GM21619 (cell line): ENCODE data around the gene KLF7.

Experiments used
- ATAC-seq: cut with Tn5 transposase; IDR thresholded peaks from one replicate; pipeline ENCODE4 v1.9.1; 2021; ENCODE audit not compliant: unreplicated experiment

The KLF7 gene

DNA sequence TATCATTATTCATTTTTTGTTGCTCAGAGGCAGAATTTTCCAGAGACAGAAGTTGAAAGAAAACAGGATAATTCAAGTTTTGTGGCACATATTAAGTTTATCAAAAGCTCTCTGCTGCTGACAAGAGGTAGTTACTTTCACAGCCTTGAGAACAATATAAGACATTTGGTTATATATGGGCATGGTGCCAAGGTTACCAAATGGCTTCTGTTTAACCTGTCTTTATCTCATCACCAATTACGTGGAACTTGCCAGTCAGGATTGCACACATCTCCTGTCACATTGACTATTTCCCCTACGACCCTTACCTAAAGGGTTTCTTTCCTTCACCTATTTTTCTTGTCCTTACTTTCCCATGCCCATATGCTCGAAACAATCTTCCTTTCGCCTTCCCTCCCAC, 35.9 kb downstream of the KLF7 start:
- no peak for ATAC-seq

DNA sequence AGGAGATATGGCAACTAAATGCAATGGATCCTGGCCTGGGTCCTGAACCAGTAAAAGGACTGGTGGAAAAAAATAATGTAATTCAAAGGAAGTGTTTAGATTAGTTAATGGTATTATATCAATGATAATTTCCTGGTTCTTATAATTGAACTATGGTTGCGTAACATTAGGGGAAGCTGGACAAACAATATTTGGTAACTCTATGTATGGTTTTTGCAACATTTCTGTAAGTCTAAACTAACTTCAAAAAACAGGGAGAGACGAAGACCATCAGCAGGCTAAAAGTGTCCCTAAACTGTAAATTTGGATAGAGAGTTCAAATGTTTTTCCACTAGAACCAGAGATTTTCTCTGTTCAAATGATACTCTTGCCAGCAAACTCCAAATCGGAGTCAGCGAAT, 36.9 kb downstream of the KLF7 start:
- ATAC-seq, result no peak

DNA sequence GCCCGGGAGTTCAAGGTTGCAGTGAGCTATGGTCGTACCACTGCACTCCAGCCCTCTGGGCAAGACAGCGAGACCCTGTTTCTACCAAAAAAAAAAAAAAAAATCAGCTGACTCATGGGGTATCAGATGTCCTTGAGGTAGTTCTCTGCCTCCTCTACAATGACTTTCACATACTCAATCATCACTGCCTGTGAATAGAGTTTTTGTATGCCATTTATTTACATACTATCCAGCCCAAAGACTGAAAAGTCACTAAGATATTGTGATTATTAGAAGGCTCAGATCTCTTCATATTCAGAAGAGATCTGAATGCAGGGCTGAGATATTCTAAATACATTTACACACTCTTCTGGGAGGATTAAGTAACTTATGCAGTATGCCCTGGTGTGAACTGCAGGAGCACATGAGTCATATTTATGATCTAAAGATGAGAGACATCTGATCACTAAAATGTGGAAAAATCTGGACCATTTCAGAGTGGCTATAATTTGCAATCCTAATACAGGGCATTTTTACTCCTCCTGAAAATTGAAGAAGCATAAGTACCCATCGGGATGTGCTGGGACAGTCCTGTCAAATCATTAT, 38.9 kb downstream of the KLF7 start:
- ATAC-seq, result no peak

DNA sequence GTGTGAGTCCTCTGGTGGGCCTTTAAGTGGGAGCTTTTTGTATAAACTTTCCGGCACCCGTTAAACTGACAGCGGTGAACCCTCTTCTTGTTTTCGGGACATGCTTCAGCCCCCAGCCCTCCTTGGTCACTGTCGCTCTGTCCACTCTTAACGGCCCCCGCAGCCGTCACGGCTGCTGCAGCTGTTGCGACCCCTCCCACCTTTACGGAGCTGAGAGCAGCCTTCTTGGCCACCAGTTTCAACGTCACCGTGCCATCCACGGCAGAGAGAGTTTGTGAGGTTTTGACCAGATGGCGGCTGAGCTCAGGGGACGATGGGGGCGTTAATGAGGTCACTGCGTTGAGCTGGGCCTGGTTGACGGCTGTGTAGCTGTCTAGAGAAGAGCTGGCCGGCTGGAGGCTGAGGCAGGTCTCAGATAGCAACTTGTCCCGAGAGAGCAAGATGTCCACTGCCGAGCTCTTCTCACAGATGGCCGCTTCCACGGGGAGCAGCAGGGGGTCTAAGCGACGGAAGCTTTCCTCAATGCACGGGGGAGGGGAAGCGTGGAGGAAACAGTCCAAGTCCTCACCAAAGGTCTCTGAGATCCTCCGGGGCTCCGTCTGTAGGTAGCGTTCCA, 41.9 kb downstream of the KLF7 start:
- ATAC-seq, result no peak

DNA sequence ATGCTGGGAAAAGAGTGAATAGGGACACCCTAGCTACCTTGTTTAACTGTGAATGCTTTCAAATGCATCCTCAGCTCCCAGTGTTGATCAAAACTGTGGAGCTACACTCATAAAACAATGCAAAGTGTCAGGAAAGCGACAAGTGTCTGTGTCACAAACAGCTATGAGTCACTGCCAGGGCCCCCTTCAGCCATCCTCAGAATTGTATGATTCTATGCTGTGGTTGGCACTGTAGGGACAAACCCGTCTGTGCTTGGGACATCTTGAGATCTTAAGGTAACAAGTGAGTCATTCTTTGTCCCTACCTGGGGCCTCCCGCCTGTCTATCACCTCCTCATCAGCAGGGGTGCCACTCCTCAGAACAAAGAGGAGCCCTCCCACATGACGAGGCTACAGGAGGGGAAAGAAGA, 42.4 kb downstream of the KLF7 start:
- ATAC-seq, result peak; percentile 51

DNA sequence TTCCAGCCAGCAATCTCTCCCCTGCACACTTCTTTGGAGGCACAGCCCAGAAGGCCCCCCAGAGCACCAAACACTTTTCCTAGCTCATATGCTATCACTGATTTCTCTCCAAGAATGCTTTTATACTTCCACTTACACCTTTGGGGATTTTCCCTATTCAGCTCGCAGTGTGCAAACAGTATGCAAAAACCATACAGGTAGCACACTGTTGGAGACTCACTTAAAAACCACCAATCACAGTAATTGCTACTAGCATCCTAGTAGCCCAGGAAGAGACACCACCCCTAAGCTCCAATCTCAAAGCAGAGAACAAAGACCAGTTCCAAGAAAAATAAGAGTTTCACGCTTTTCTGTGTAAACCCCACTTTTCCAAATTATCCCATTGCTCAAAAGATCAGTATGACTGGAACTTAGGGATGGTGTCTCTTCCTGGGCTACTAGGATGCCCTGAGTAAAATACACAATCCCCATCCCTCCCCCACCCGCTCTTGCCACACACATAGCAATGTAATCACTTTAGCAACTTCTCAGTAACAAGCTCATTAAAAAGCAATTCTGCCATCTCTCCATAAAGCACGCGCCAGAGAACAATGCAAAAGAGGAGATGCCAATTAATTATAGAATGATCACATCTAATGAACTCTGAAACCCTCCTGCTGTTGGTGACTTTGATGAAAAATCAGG, 43.0 kb downstream of the KLF7 start:
- no peak for ATAC-seq

DNA sequence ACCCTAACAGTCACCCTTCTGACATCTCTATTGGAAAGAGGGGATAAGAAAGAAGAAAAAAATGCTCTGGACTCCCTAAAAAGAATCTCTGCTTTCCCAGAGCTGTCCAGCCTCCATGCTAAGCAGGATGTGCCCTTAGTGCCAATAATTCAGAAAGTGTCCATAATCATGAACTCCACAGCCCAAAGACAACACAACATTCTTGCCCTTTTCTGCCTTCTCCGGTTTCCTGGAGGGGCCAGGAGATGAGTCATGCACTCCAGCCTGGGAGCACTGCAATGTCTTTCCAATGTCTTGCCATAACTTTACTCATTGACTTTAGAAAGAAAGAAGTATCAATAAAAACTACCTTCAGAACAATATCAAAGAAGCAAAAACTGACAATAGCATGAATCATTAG, 44.0 kb downstream of the KLF7 start:
- ATAC-seq, result no peak

DNA sequence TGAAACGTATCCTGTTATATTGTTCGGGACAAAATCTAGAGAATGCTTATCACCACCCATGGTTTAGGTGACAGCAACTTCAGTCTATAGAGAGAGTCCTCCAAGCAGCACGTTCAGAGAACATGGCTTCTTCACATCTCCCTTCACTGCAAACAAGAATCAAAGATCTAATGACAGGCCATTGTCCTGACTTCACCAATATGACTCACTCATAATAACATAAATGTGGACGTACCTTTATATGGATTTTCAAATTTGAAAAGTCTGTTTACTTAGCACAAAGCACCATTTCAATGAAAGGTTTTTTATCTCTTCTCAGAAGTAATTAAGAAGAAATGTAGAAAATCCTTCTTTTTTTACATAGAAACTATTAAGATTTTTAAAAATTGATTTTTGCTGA, 46.7 kb downstream of the KLF7 start:
- no peak for ATAC-seq

DNA sequence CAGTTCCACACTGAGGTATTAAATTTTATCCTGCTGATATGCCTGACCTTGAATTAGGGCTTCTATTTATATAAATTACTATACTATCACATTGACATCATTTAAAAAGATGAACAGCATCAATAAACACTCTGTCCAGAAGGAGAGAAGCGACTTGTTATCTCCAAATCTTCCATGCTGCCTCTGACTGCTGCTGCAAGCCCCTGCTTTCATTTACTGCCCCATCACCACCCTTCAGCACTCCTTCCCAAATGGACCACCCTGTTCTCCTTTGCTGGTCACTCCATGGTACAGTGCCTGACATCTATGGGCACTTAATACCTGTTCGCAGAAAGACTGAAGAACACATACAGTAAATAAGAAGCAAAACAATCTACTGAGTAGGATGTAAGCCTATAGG, 48.1 kb downstream of the KLF7 start:
- no peak for ATAC-seq

DNA sequence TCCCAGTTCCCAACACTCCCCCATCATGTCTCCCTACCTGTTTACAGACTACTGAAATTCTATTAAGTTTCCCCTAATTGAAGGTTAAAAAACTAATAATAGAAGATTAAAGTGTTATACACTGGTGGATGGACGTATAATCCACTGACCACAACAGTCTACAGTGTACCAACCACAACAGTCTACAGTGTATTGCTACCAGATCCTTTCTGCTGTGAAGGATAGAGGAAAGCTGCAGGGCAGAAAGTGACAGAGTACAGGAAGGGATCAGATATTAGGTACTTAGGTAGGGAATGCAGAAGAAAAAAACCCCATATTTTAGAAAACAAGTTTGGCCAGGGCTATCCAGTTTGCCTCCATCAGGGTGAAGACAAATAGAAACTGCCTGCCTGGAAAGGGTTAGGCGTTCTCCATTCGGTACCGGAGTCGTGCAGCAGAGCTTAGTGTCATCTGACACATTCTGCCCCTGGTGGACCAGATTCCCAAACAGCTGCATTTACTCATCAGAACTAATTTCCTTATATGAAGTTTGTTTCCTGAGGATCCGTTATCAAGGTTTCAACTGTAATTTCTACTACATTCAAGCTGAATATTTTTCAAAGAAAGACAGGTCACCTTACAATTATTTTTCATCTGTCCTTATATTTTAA, 49.9 kb downstream of the KLF7 start:
- ATAC-seq, result no peak

DNA sequence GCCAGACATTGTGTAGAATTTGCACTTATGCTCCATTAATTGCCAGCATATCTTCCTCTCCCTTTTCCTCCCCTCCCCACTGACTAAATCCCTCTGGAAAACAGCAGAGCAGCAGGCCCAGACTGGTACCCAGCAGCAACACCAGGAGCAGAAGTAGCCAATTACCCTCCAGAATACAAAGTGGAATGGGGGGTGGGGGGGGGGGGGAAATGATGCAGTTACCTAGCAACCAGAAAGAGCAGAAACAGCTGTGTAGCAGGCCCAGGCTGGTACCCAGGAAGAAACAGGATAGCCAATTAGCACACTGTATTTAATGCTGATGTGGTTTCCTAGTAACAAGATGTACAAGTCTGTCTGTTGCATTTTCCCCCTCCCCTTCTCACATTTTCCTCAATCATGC, 52.3 kb downstream of the KLF7 start:
- no peak for ATAC-seq

DNA sequence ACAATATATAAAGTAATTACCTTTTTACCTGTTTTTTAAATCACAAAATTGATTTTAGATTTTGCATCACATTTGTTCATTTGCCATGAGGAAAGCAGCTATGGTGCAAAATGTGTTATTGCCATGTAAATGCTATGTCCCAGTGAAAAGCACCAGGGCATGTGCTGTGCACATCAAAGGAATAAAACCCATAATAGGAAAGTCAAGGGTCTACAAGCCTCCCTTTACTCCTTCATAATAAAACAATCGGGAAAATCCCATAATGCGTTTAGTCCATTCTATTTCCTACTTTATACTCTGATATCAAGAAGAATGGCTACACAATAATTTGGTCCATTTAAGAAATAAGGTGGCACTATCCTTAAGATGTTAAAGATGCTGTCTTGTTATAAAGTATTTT, 53.0 kb downstream of the KLF7 start:
- ATAC-seq, result no peak

DNA sequence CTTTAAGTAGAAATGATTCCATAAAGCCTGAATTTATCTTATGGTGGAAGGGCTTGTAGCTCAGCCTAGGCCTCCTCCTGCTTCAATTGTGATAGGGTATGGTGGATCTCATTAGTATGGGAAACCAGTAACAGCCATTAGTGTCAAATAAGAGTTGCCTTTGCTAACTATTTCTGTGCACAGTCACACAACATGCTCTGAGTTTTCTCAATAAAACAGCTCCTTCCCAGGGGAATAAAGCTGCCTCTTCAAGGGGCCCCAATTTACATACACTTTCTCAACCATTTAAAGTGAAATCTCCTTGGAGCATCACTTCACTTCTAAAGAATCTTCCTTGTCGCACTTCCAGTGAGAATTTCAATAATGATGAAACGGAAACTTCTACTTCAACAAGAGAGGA, 53.4 kb downstream of the KLF7 start:
- no peak for ATAC-seq

DNA sequence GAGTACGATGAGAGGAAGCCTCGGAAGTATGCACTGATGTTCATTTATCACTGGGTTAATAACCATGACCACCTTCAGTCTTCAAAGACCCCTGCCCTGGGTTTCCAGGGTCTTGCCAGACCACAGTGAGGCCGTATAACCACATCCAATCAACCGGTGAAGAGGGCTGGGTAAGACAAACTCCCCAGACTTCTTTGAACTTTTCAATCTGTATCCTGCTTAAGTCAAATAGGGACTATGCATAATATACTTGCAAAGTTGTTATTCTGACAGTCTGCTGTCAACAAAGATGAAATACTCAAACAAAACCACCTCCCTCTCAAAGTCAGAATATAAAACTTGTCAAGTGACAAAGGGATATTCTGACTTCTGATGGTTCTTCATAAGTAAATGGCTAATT, 54.0 kb downstream of the KLF7 start:
- no peak for ATAC-seq

DNA sequence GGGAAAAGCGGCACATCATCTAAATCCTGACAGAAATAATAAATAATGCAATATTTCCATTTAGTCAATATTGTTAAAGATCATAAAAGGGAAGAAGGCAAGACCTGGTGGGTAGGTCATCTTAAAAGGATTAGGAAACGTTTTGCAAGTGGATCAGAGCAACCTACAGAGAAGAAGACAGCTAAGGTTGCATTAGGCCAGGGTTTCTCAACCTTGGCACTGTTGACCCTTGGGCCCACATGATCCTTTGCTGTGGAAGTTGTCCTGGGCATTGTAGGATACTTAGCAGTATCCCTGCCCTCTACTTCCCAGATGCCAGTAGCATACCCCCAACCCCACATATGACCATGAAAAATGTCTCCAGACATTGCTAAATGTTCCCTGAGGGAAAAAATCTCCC, 55.0 kb downstream of the KLF7 start:
- ATAC-seq, result no peak

DNA sequence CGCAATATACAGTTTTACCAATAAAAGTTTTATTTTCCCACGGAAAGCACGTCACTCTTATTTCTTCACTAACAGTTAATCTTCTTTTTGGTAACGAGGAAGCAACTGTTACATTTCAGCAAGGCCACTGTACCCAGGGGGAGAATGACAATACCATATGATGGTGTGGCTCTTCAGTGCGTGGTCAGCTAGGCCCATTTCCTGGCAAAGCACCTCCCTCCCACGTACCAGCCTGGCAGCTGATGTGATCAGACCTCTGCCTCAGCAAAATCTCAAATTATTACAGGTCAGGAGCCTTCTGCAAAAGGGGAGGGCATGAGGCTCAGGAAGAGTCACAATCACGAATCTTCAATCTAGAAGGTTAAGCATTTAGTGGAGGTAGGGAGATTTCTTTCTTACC, 55.4 kb downstream of the KLF7 start:
- no peak for ATAC-seq

DNA sequence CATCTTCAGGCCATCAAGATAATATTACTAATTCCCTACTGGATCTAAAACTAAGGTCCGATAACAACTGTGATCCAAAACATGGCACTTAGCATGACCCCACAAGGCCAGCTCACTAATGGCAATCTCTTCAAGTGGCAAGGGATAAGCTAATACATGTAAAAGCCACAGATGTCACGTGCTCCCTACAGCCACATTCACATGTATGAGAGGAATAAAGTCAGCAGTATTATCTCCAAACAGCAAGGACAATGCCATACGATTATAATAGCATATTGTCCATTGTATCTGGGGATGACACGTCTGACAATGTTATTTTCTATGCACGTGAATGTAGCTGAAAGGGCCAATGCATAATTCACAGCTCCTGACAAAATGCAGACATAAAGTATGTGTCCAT, 56.0 kb downstream of the KLF7 start:
- ATAC-seq, result no peak

DNA sequence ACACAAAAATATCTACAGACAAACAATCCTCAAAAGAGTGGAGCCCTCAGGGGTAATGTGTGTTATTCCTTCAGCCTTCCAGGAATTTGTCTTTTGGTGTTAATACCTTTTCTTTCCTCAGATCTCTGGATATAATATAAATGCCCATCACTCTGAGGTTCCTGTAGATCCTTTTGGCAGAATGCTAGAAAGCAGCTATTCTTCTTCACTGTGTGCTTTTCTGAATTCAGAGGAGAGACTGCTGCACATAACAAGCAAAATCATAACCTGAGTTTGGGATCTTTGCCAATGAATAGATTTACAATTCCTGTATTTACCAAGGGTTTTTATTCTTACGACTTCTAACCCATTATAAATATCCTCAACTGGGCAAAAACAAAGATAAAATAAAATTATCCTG, 57.3 kb downstream of the KLF7 start:
- no peak for ATAC-seq

DNA sequence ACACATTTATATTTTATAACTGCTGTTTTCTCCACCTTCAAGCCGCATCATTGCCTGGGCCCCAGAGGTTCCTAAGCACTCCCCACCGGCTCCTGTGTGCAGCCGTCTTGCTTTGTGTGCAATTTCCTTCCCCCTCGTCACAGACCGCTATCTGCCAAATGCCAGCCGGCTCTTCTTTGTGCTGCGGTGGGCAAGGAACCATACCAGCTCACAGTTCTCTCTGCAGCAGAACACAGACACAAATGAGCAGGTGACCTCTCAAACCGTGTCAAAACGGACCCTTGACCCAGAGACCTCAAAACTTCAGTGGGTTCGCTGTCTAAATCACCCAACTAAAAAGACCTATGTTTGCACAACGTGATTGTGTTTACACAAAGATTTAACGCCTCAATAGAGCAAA, 58.2 kb downstream of the KLF7 start:
- no peak for ATAC-seq

DNA sequence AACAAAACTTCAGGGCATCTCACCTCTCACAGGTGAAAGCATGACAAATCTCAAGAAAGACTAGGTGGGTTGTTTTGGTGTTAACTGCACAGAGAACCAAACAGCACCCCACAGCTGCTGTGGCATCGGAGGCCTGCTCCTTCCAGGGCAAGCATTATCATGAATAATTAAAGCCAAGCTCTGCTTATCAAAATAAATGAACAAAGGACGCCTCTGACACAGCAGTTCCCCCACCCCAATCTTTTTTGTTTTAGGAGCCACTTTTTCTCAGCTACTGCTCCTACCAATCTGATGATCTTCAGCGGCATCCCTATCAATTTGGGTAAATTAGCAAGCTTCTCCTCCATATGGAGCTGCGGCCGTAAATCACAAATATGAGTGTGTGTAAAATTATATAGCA, 58.6 kb downstream of the KLF7 start:
- ATAC-seq, result no peak

DNA sequence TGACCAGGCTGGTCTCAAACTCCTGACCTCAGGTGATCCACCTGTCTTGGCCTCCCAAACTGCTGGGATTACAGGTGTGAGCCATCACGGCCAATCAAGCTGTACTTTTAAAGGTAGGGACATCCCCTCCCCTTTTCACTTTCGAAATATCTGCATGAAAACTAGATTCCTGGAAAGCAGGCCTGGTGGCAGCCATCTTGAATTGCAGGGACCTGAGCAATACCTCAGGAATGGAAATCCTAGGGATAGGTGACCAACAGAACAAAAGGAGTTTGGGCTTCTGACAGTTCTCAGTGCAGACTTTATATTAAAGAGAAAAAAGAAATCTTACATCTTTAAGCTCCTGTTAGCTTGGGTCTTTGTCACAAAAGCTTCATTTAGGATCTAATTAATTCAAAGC, 62.6 kb downstream of the KLF7 start:
- no peak for ATAC-seq

DNA sequence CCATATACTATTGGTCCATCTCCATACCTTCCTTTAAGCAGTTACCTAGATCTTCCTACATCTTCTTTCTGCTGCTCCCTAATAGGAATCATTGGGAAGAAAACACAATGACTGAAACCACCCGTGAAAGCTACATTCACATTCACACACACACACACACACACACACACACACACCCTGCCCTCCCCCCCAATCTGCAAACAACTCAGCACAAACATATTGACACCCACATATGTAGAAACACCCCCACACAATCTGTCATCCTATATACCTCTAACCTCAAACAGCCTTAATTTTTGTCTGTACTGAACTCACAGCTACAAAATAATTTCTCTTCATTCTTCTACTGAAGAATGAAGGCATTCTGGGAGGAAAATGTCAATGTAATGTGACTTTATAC, 63.8 kb downstream of the KLF7 start:
- no peak for ATAC-seq
